GM12865 (cell line): ENCODE measurements around the gene FAT2.

Experiments
- DNase-seq: peaks from one replicate; pipeline ENCODE4 v3.0.0; 2010; ENCODE audit warnings: low read depth
- H3K4me3 ChIP-seq: 2 replicates; pipeline ENCODE4 v1.5.1; 2011; ENCODE audit warnings: mild to moderate bottlenecking, low read depth, low read length, control low read depth
- CTCF ChIP-seq: IDR thresholded peaks from 2 replicates; pipeline ENCODE4 v1.5.1; 2011; ENCODE audit warnings: low read length, control low read depth, low read depth, inconsistent platforms; ENCODE audit not compliant: insufficient read depth; ENCODE audit errors: missing control alignments

FAT2 gene

GRCh38 chr5:151569132-151570046, 21.7 kb downstream of the FAT2 start:
- no peak for TF ChIP-seq CTCF
- no peak overlapping the region for H3K4me3 ChIP-seq
- peak; percentile 45 for DNase-seq

DNA sequence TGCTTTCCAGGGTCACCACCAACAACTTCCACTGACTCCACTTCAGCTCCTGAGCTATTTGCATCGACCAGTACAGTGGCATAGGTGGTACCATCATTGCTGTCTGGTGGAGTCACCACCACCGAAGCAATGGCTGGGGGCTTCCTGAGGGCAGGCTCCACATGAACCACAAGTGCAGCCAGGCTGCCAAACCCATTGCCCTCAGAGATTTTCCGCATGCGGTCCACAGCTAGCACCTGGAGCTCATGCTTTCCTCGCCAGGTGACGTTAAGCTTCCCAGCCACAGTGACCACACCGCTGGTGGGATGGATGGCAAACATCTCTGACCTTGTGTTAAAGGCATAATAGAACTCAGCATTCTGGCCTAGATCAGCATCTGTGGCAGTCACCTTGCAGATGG, 23.1 kb downstream of the FAT2 start:
- no peak overlapping the region for H3K4me3 ChIP-seq
- TF ChIP-seq CTCF = no peak

GRCh38 chr5:151565971-151566370, 25.2 kb downstream of the FAT2 start:
- no peak for DNase-seq
- no peak for TF ChIP-seq CTCF

More for the DNA sequence above, 23.1 kb downstream of the FAT2 start:
- no peak for DNase-seq

DNA sequence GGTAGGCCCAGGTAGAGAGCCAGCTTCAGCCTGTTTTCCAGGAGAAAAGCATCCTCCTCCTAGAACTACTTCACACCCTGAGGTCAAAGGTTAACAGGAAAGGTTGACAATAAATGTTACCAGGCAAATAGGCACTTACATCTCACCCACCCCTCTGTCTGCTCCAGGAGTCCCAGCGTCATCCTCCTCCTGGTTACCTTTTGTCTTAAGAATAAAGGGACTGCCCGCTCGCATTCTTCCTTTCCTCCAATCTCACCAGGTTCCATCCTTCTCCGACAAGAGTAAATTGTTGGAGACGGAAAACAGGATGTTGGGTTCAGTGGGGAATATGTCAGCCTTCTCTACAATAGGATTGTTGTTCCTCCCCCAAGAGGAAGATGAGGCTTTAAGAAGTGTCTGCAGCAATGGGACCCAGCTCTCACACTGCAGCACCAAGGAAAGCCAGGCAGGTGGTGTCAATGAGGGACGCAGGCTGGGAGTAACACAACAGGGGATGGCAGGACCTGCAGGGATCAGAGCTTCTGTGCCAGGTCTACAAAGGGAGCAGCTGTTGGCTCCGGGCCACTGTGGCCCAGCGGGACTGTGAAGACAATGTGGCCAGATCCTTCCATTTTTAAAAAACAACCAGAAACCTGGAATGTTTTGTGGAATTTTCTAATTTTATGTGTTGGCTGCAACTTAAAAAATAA, 29.0 kb downstream of the FAT2 start:
- no peak for DNase-seq
- H3K4me3 ChIP-seq = no peak overlapping the region
- no peak for TF ChIP-seq CTCF

More at GRCh38 chr5:151565971-151566370, 25.2 kb downstream of the FAT2 start:
- H3K4me3 ChIP-seq = no peak overlapping the region

DNA sequence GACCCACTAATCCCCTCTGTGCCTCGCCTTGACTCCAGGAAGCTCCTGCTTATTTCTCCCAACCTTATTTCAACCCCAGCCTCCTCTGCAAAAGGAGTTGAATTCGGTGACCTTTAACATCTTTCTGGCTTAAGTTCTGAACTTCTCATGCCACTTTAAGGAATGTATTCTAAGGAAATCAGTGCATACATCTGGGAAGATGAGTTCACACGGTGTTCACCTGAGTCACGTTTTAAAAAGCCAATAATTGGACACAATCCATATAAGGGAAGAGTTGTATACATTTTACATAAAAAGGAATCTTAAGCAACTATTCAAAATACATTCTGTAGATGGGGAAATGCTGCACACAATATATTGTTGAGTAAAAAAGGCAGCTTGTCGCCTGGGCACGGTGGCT, 33.2 kb downstream of the FAT2 start:
- TF ChIP-seq CTCF = no peak
- no peak for DNase-seq
- H3K4me3 ChIP-seq = no peak overlapping the region

DNA sequence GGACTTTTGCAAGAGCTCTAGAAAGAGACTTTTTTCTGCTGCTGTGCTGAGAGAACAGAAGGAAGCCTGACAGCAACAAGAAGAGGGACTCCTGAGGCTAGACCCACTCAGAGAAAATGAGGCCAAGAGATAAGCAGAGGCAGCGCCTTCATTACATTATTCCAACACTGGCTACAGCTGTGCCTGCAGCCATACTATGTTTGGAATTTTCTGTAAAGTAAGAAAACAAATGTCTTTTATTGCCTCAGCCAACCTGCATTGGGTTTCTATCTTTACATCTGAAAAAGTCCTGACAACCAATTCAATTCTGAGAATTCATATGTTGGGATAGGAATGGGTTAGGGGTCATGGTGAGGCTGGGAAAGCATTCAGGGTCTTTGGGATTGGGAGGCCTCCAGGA, 33.7 kb downstream of the FAT2 start:
- DNase-seq = no peak
- TF ChIP-seq CTCF = no peak
- H3K4me3 ChIP-seq = no peak overlapping the region
